Endodermal cell (in vitro differentiated cells): ENCODE results near the gene DQX1. TPM values are rescaled to one million over a fixed set of nuclear protein-coding genes. Genes with fewer than 3 reads are reported as not detected.

Experiments
- DNase-seq: peaks from one replicate; pipeline ENCODE4 v3.0.0-alpha.2; 2017
- H3K27ac ChIP-seq: 2 replicates; pipeline ENCODE4 v1.5.1; 2013; ENCODE audit warnings: mild to moderate bottlenecking, low read depth, low read length, moderate library complexity
- H3K27me3 ChIP-seq: 2 replicates; pipeline ENCODE4 v1.6.1; 2013; ENCODE audit warnings: mild to moderate bottlenecking, low read length, moderate library complexity; ENCODE audit not compliant: insufficient read depth, control insufficient read depth, poor library complexity, severe bottlenecking
- H3K36me3 ChIP-seq: 2 replicates; pipeline ENCODE4 v1.7.0; 2013; ENCODE audit warnings: mild to moderate bottlenecking, low read length, moderate library complexity; ENCODE audit not compliant: control insufficient read depth, insufficient read depth
- H3K4me1 ChIP-seq: one replicate; pipeline ENCODE4 v1.7.0; 2013; ENCODE audit warnings: low read length; ENCODE audit not compliant: control insufficient read depth, insufficient read depth
- H3K4me3 ChIP-seq: 2 replicates; pipeline ENCODE4 v1.5.1; 2013; ENCODE audit warnings: mild to moderate bottlenecking, low read length, moderate library complexity
- H3K9ac ChIP-seq: 2 replicates; pipeline ENCODE4 v1.6.1; 2013; ENCODE audit warnings: mild to moderate bottlenecking, low read length, moderate library complexity; ENCODE audit not compliant: poor library complexity, severe bottlenecking; ENCODE audit errors: extremely low read depth
- H3K9me3 ChIP-seq: 2 replicates; pipeline ENCODE4 v1.6.1; 2013; ENCODE audit warnings: mild to moderate bottlenecking, low read length, moderate library complexity; ENCODE audit not compliant: control insufficient read depth
- H3K27ac Mint-ChIP-seq: 2 replicates; pipeline ENCODE4 v1.8.0; 2020; ENCODE audit warnings: mixed read lengths
- H3K27me3 Mint-ChIP-seq: 2 replicates; pipeline ENCODE4 v1.8.0; 2021; ENCODE audit warnings: mild to moderate bottlenecking, mixed read lengths; ENCODE audit not compliant: insufficient read depth
- H3K36me3 Mint-ChIP-seq: 2 replicates; pipeline ENCODE4 v1.8.0; 2020; ENCODE audit warnings: low read depth, mixed read lengths
- H3K4me1 Mint-ChIP-seq: 2 replicates; pipeline ENCODE4 v1.8.0; 2020; ENCODE audit warnings: mixed read lengths
- H3K4me3 Mint-ChIP-seq: 2 replicates; pipeline ENCODE4 v1.8.0; 2020; ENCODE audit warnings: mild to moderate bottlenecking, moderate library complexity, mixed read lengths
- H3K9me3 Mint-ChIP-seq: 2 replicates; pipeline ENCODE4 v1.8.0; 2020; ENCODE audit warnings: mild to moderate bottlenecking, mixed read lengths
- CTCF ChIP-seq: fragments of 200-600 bp; sonication (generic); conservative IDR thresholded peaks from 2 replicates; pipeline ENCODE4 v1.5.0; 2021; ENCODE audit warnings: antibody characterized with exemption, mild to moderate bottlenecking
- WGBS, 2 experiments: methylation state at CpG; one replicate each; pipeline versions ENCODE4 v1.1.5 to v1.1.7; 2013; ENCODE audit warnings: missing lambda C conversion rate in 2 of 2, mixed read lengths in 1 of 2; ENCODE audit not compliant: insufficient coverage in 1 of 2, insufficient read length in 1 of 2; 5-methylcytosine and 5-hydroxymethylcytosine counted together
- total RNA-seq, 2 donors: library from RNA; stranded (reverse); fragmentation: NEBNext Ultra II Directional in 1 of 2; extraction: Animal tissue kit (Norgen Biotek cat#: 25700) in 1 of 2; gene quantifications; 2 replicates in 1 of 2; 3 replicates in 1 of 2; pipeline ENCODE4 v1.2.1, GENCODE V29; 2021

The DQX1 gene
- total RNA-seq, 2 donors from 2014 or later, result 0.93 to 1.1 TPM

GRCh38 chr2:74504591-74504990 lies 21.4 kb downstream of the DQX1 start:
- H3K4me3 ChIP-seq, result no peak overlapping the region
- 93% methylated on average over 3 of the region's 3 CpGs for WGBS, 2 experiments
- H3K27ac ChIP-seq, result no peak overlapping the region

GRCh38 chr2:74503506-74504475 lies 22.2 kb downstream of the DQX1 start:
- peaks cover 71% of the 10 kb centered on the region for H3K27me3 ChIP-seq
- no peak for TF ChIP-seq CTCF
- peak overlapping the region; percentile 64 for H3K27ac Mint-ChIP-seq
- peaks cover 11% of the 10 kb centered on the region for H3K36me3 ChIP-seq
- H3K4me1 ChIP-seq, result peaks cover 4% of the 10 kb centered on the region
- peaks cover 40% of the 10 kb centered on the region for H3K4me1 Mint-ChIP-seq
- no peaks in the 10 kb centered on the region for H3K9me3 Mint-ChIP-seq
- peaks cover 22% of the 10 kb centered on the region for H3K36me3 Mint-ChIP-seq
- 77 to 85% methylated on average over 31 to 45 of the region's 45 CpGs for WGBS, 2 experiments
- H3K27ac ChIP-seq, result no peak overlapping the region
- DNase-seq, result peak; percentile 58
- peak overlapping the region; percentile 68 for H3K4me3 Mint-ChIP-seq
- H3K9me3 ChIP-seq, result no peaks in the 10 kb centered on the region
- H3K27me3 Mint-ChIP-seq, result peaks cover 74% of the 10 kb centered on the region
- H3K4me3 ChIP-seq, result peak overlapping the region; percentile 76
- no peak overlapping the region for H3K9ac ChIP-seq

More at GRCh38 chr2:74504591-74504990, 21.4 kb downstream of the DQX1 start:
- Histone ChIP-seq H3K36me3 (peaks cover 11% of the 10 kb centered on the region), H3K27me3 (peaks cover 64% of the 10 kb centered on the region), H3K9me3 (no peaks in the 10 kb centered on the region), H3K4me1 (peaks cover 4% of the 10 kb centered on the region), H3K9ac (no peak overlapping the region)
- Mint-ChIP-seq H3K9me3 (no peaks in the 10 kb centered on the region), H3K27ac (no peak overlapping the region), H3K36me3 (peaks cover 22% of the 10 kb centered on the region), H3K4me3 (peak overlapping the region; percentile 68), H3K4me1 (peaks cover 41% of the 10 kb centered on the region), H3K27me3 (peaks cover 67% of the 10 kb centered on the region)
- DNase-seq, result no peak
- no peak for TF ChIP-seq CTCF

- Mint-ChIP-seq H3K36me3 (peaks cover 22% of the 10 kb centered on the region), H3K4me3 (peak overlapping the region; percentile 68), H3K27me3 (peaks cover 77% of the 10 kb centered on the region), H3K4me1 (peaks cover 36% of the 10 kb centered on the region), H3K9me3 (no peaks in the 10 kb centered on the region), H3K27ac (peak overlapping the region; percentile 78)
- H3K27me3 ChIP-seq, result peaks cover 80% of the 10 kb centered on the region
- H3K4me1 ChIP-seq, result peaks cover 4% of the 10 kb centered on the region
- H3K36me3 ChIP-seq, result peaks cover 11% of the 10 kb centered on the region
- H3K9me3 ChIP-seq, result no peaks in the 10 kb centered on the region
- DNase-seq, result peak; percentile 90
- WGBS, 2 experiments, result 8 to 9% methylated on average over 34 to 67 of the region's 67 CpGs
- TF ChIP-seq CTCF, result peak; percentile 36
- H3K27ac ChIP-seq, result no peak overlapping the region
- no peak overlapping the region for H3K9ac ChIP-seq
- H3K4me3 ChIP-seq, result peak overlapping the region; percentile 76
These were observed 23.1 kb downstream of the DQX1 start for GRCh38 chr2:74502720-74503505.
